PC-3 (cell line): Measurements from ENCODE around the gene GPR82.

Experiments used
- EZH2phosphoT487 ChIP-seq: fragments of 300-600 bp; sonication (generic); IDR thresholded peaks from 2 replicates; pipeline ENCODE4 v1.6.1; 2018; ENCODE audit warnings: mild to moderate bottlenecking, antibody characterized with exemption, low read length, borderline replicate concordance
- TF ChIP-seq, protein P1 (sequence below): fragments of 300-600 bp; sonication (generic); conservative IDR thresholded peaks from 2 replicates; pipeline ENCODE4 v1.5.1; 2017; ENCODE audit warnings: antibody characterized with exemption, low read depth, mild to moderate bottlenecking, low read length

DNA sequence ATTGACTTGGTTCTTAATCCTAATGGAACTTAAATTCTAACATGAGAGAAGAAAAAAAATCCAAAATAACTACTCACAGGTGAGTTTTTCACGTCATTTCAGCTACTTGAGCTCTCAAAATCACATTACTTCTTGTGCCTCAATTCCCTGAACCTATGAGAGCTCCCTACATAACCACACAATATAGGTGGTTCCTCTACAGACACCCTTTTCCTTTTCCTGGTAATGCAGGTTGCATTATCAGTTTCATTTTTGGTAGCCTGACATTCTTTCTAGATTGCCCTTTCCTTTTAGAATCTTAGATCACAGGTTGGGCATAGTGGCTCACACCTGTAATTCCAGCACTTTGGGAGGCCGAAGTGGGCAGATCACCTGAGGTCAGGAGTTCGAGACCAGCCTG is 31.0 kb upstream of the GPR82 start:
- TF ChIP-seq, protein P1, sequence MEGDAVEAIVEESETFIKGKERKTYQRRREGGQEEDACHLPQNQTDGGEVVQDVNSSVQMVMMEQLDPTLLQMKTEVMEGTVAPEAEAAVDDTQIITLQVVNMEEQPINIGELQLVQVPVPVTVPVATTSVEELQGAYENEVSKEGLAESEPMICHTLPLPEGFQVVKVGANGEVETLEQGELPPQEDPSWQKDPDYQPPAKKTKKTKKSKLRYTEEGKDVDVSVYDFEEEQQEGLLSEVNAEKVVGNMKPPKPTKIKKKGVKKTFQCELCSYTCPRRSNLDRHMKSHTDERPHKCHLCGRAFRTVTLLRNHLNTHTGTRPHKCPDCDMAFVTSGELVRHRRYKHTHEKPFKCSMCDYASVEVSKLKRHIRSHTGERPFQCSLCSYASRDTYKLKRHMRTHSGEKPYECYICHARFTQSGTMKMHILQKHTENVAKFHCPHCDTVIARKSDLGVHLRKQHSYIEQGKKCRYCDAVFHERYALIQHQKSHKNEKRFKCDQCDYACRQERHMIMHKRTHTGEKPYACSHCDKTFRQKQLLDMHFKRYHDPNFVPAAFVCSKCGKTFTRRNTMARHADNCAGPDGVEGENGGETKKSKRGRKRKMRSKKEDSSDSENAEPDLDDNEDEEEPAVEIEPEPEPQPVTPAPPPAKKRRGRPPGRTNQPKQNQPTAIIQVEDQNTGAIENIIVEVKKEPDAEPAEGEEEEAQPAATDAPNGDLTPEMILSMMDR = no peak
- no peak for TF ChIP-seq EZH2phosphoT487
